ENCODE measurements around the gene NCAN.

Gene NCAN

GRCh38 chr19:19261350-19262189 lies 49.8 kb downstream of the NCAN start:
- no peak overlapping the region for H3K4me3 ChIP-seq (ENCODE audit: low read depth, low read length)
- no peak for TF ChIP-seq CTCF (IDR thresholded peaks at IDR 0.05; ENCODE audit: borderline replicate concordance, insufficient read depth, low read depth, low read length)

- TF ChIP-seq CTCF (IDR thresholded peaks at IDR 0.05; ENCODE audit: borderline replicate concordance, insufficient read depth, low read depth, low read length) = no peak
- no peak overlapping the region for H3K4me3 ChIP-seq (ENCODE audit: low read depth, low read length)
Measured at GRCh38 chr19:19262190-19263057, 50.7 kb downstream of the NCAN start.

- TF ChIP-seq CTCF (IDR thresholded peaks at IDR 0.05; ENCODE audit: borderline replicate concordance, insufficient read depth, low read depth, low read length) = no peak
- no peak overlapping the region for H3K4me3 ChIP-seq (ENCODE audit: low read depth, low read length)
Measured at GRCh38 chr19:19263886-19264487, 52.2 kb downstream of the NCAN start.

- no peak overlapping the region for H3K4me3 ChIP-seq (ENCODE audit: low read depth, low read length)
- TF ChIP-seq CTCF (IDR thresholded peaks at IDR 0.05; ENCODE audit: borderline replicate concordance, insufficient read depth, low read depth, low read length) = no peak
Measured at GRCh38 chr19:19267305-19267704, 55.5 kb downstream of the NCAN start.

GRCh38 chr19:19268453-19269385 lies 57.0 kb downstream of the NCAN start:
- no peak for TF ChIP-seq CTCF (IDR thresholded peaks at IDR 0.05; ENCODE audit: borderline replicate concordance, insufficient read depth, low read depth, low read length)
- no peak overlapping the region for H3K4me3 ChIP-seq (ENCODE audit: low read depth, low read length)

- TF ChIP-seq CTCF (IDR thresholded peaks at IDR 0.05; ENCODE audit: borderline replicate concordance, insufficient read depth, low read depth, low read length) = no peak
- no peak overlapping the region for H3K4me3 ChIP-seq (ENCODE audit: low read depth, low read length)
Measured at GRCh38 chr19:19269952-19270694, 58.4 kb downstream of the NCAN start.
